Measurements from ENCODE around the gene ADD2. TPM values are rescaled to one million over a fixed set of nuclear protein-coding genes. Genes with fewer than 3 reads are reported as not detected.

ADD2 gene
- total RNA-seq, 1 experiment from 2014 or later = 124 TPM

- peaks cover 62% of the 10 kb centered on the region; the same call in 1 of the 2 replicates for H3K79me2 ChIP-seq (ENCODE audit: insufficient read depth, low read length)
- H3K4me2 ChIP-seq (ENCODE audit: insufficient read depth, insufficient read length, low read length) = no peak overlapping the region
- DNase-seq = no peak
- no peak overlapping the region for H3K18ac ChIP-seq (ENCODE audit: insufficient read length, low read depth, low read length)
- H3K27me3 ChIP-seq (ENCODE audit: insufficient read depth, low read length) = no peaks in the 10 kb centered on the region
- H3K23ac ChIP-seq (ENCODE audit: insufficient read length, low read depth, low read length) = no peak overlapping the region
- H3K4ac ChIP-seq (ENCODE audit: low read depth, low read length) = no peak overlapping the region
- peaks cover 3% of the 10 kb centered on the region for H4K20me1 ChIP-seq (ENCODE audit: control insufficient read depth, insufficient read depth, insufficient read length)
- H3K56ac ChIP-seq (ENCODE audit: insufficient read length, low read depth, low read length) = no peak overlapping the region
- H3K23me2 ChIP-seq (ENCODE audit: insufficient read length, low read depth, low read length, poor library complexity, severe bottlenecking) = no peaks in the 10 kb centered on the region
- Mint-ChIP-seq H3K36me3 (ENCODE audit: insufficient read depth in 1 of 3, low read depth in 3 of 3) (peaks cover 8 to 13% (median 10%) of the 10 kb centered on the region in 3 experiments; a peak in 6 of 7 replicates), H3K9me3 (peaks cover 0 to 3% of the 10 kb centered on the region in 2 experiments; a peak in 1 of 5 replicates), H3K27me3 (ENCODE audit: low read depth) (no peaks in the 10 kb centered on the region), H3K27ac (no peak overlapping the region), H3K4me3 (no peak overlapping the region), H3K4me1 (peaks cover 49 to 56% of the 10 kb centered on the region in 2 experiments)
- no peak overlapping the region for H2BK120ac ChIP-seq (ENCODE audit: low read depth, low read length, poor library complexity, severe bottlenecking)
- no peak overlapping the region for H2BK20ac ChIP-seq (ENCODE audit: low read depth, low read length, poor library complexity, severe bottlenecking)
- no peaks in the 10 kb centered on the region for H3K9me3 ChIP-seq (ENCODE audit: control insufficient read depth, low read depth, low read length)
- TF ChIP-seq CTCF (conservative IDR thresholded peaks at IDR 0.05) = peak; percentile 53
- H2AFZ ChIP-seq (ENCODE audit: low read length) = no peak overlapping the region
- no peak overlapping the region for H2BK5ac ChIP-seq (ENCODE audit: insufficient read length, low read length)
- WGBS (ENCODE audit: extremely low coverage, insufficient read length, low lambda C conversion rate) = no CpG with 5 or more reads among the region's 1 CpG
- H3K79me1 ChIP-seq (ENCODE audit: insufficient read depth, low read depth, low read length, poor library complexity, severe bottlenecking) = peaks cover 3% of the 10 kb centered on the region
- H3K9ac ChIP-seq (ENCODE audit: extremely low read depth, insufficient read length, low read length) = no peak overlapping the region
- H3T11ph ChIP-seq (ENCODE audit: low read length) = no peak overlapping the region
- H3K4me1 ChIP-seq (ENCODE audit: insufficient read depth, low read length) = peaks cover 23% of the 10 kb centered on the region
- H2BK12ac ChIP-seq (ENCODE audit: insufficient read length, low read depth, low read length) = no peak overlapping the region
- no peak overlapping the region for H3K27ac ChIP-seq (ENCODE audit: insufficient read length, low read depth, low read length)
- H4K5ac ChIP-seq (ENCODE audit: insufficient read length, low read depth, low read length) = no peak overlapping the region
- H4K8ac ChIP-seq (replicated peaks; ENCODE audit: insufficient read length, low read depth, low read length) = no peak overlapping the region
- H3K14ac ChIP-seq (ENCODE audit: insufficient read depth, low read length) = no peak overlapping the region
- no peak overlapping the region for H2BK15ac ChIP-seq (ENCODE audit: low read depth, low read length)
- H4K91ac ChIP-seq (ENCODE audit: insufficient read length, low read depth, low read length) = no peak overlapping the region
- no peak overlapping the region for H2AK5ac ChIP-seq (ENCODE audit: insufficient read length, low read length)
Measured at GRCh38 chr2:70748002-70748784, 19.8 kb downstream of the ADD2 start.

All from H9 (cell line).